Subcutaneous abdominal adipose tissue (tissue), 5 donors: Measurements from ENCODE around the gene TNPO1.
"Not testable (repeated sequence)": the region's sequence is repeated elsewhere in the genome, so short reads cannot be mapped to it uniquely, and the experiment has no call there.

ENCODE experiments used
- H3K27ac ChIP-seq: one replicate; pipeline ENCODE4 v1.7.0; 2013; ENCODE audit warnings: low read depth, mild to moderate bottlenecking, inconsistent platforms, low read length, moderate library complexity
- H3K27me3 ChIP-seq, 5 donors: one replicate each; pipeline ENCODE4 v1.7.0; 2013; ENCODE audit warnings: low read length in 5 of 5, inconsistent platforms in 1 of 5; ENCODE audit not compliant: control insufficient read depth in 5 of 5, insufficient read depth in 4 of 5
- H3K36me3 ChIP-seq, 5 donors: one replicate each; pipeline ENCODE4 v1.7.0; 2013; ENCODE audit warnings: low read length in 5 of 5; ENCODE audit not compliant: control insufficient read depth in 5 of 5, insufficient read depth in 5 of 5
- H3K4me1 ChIP-seq, 5 donors: one replicate each; pipeline ENCODE4 v1.7.0; 2013; ENCODE audit warnings: low read length in 5 of 5, mild to moderate bottlenecking in 3 of 5, moderate library complexity in 1 of 5; ENCODE audit not compliant: control insufficient read depth in 5 of 5, insufficient read depth in 5 of 5
- H3K4me3 ChIP-seq, 5 donors: one replicate each; pipeline ENCODE4 v1.7.0; 2013; ENCODE audit warnings: low read length in 5 of 5, low read depth in 1 of 5
- H3K9ac ChIP-seq, 5 donors: one replicate each; pipeline ENCODE4 v1.7.0; 2013; ENCODE audit warnings: low read length in 5 of 5, mild to moderate bottlenecking in 4 of 5, moderate library complexity in 3 of 5
- H3K9me3 ChIP-seq, 5 donors: one replicate each; pipeline ENCODE4 v1.7.0; 2013; ENCODE audit warnings: low read length in 5 of 5; ENCODE audit not compliant: control insufficient read depth in 5 of 5
- donor health status: healthy.
- donor health status: healthy.
- donor health status: healthy.
- donor health status: healthy.
- donor health status: healthy.

The TNPO1 gene

DNA sequence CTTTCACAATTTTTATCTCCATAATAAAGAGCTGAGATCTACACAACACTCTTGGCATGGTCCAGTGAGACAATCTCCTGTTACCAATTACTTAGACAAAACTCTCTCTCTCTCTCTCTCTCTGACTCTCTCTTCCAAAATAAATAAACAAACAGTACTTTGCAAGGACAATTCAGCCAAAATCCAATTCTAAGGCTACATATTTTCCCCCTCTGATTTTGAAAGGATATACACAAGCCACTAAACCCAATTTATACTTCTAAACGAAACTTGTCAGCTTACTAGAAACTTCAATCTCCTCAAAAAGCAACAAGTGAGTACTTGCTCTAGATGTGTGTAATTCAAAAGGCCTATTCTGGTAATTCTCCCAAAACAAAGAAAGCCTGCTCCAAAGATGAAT lies 26.3 kb upstream of the TNPO1 start:
- Histone ChIP-seq H3K27me3 (no peaks in the 10 kb centered on the region), H3K36me3 (no peaks in the 10 kb centered on the region), H3K9me3 (no peaks in the 10 kb centered on the region), H3K4me3 (no peak overlapping the region), H3K27ac (no peak overlapping the region), H3K4me1 (no peaks in the 10 kb centered on the region), H3K9ac (no peak overlapping the region)

DNA sequence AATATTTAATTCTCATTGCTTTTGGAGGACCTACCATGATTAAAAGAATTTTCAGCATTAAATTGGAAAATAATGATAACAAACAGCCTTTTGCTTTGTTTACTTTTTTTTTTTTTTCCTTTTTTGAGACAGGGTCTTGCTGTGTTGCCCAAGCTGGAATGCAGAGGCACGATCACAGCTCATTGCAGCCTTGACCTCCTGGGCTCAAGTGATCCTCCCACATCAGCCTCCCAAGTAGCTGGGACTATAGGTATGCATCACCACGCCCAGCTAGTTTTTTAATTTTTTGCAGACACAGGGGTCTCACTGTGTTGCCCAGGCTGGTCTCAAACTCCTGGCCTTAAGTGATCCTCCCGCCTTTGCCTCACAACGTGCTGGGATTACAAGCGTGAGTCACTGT lies 23.8 kb upstream of the TNPO1 start:
- H3K27ac ChIP-seq, H3K4me3 ChIP-seq, H3K36me3 ChIP-seq, H3K4me1 ChIP-seq, H3K27me3 ChIP-seq, H3K9ac ChIP-seq, H3K9me3 ChIP-seq: not testable (repeated sequence)

DNA sequence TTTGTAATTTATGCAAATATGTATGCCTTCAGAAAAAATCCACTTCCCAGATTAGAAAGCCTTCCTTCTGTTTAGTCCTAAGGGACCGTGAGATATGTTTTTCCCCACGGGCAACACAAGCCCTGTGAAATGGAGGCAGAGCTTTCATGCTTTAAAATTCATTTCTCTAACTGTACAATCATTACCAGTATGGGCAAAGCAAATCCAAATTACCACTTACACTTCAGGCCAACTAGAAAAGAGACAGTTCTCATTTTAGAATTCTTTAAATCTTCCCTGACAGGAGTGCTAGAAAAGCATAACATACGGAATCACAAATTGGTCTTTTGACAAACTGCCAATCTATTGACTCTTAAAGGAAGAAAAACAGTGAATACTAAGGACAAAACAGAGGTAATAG lies 20.5 kb upstream of the TNPO1 start:
- no peaks in the 10 kb centered on the region for H3K36me3 ChIP-seq
- H3K27ac ChIP-seq = no peak overlapping the region
- no peak overlapping the region for H3K4me3 ChIP-seq
- H3K27me3 ChIP-seq = no peaks in the 10 kb centered on the region
- no peaks in the 10 kb centered on the region for H3K9me3 ChIP-seq
- H3K4me1 ChIP-seq = no peaks in the 10 kb centered on the region
- H3K9ac ChIP-seq = no peak overlapping the region

DNA sequence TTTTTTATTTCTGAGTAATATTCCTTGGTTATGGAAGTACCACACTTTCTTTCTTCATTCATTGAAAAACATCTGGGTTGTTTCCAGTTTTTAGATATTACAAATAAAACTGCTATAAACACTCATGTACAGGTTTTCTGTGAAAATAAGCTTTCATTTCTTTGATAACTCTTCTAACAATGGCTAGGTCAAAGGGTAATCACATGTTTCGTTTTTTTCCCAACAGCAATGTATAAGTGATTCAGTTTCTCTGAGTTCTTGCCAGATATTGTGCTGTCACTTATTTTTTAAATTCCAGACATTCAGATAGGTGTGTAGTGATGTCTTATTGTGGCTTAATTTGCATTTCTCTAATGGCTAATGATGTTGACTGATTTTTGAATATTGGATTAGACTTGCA lies 16.7 kb upstream of the TNPO1 start:
- H3K27me3 ChIP-seq = no peaks in the 10 kb centered on the region
- no peak overlapping the region for H3K9ac ChIP-seq
- no peaks in the 10 kb centered on the region for H3K36me3 ChIP-seq
- no peak overlapping the region for H3K4me3 ChIP-seq
- H3K4me1 ChIP-seq = no peaks in the 10 kb centered on the region
- no peak overlapping the region for H3K27ac ChIP-seq
- H3K9me3 ChIP-seq = peaks cover 0 to 3% (median 0%) of the 10 kb centered on the region in 5 donors

DNA sequence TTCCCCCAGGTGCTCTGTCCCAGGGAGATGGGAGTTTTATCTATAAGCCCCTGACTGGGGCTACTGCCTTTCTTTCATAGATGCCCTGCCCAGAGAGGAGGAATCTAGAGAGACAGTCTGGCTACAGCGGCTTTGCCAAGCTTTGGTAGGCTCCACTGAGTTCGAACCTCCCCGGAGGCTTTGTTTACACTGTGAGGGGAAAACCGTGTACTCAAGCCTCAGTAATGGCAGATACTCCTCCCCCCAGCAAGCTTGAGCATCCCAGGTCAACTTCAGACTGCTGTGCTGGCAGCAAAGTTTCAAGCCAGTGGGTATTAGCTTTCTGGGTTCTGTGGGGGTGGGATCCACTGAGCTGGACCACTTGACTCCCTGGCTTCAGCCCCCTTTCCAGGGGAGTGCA lies 7.8 kb upstream of the TNPO1 start:
- not testable (repeated sequence) for H3K4me1 ChIP-seq, H3K36me3 ChIP-seq, H3K27ac ChIP-seq, H3K27me3 ChIP-seq, H3K4me3 ChIP-seq, H3K9ac ChIP-seq
- peaks cover 0 to 20% (median 6%) of the 10 kb centered on the region in 5 donors for H3K9me3 ChIP-seq

DNA sequence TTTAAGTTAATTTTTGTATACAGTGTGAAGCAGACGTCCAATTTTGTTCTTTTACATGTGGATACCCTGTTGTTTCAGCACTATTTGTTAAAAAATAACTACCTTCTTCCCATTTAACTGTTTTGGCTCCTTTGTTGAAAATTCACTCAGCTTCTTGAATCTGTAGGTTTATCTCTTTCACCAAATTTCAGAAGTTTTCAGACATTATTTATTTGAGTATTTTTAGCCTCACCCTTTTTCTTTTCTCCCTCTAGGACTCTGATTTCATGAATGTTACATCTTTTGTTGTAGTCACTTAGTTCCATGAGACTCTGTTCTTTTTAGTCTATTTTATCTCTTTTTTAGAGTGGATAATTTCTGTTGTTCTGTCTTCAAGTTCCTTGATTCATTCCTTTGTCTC lies 4.6 kb upstream of the TNPO1 start:
- Histone ChIP-seq H3K27me3 (no peaks in the 10 kb centered on the region), H3K4me3 (no peak overlapping the region), H3K9ac (no peak overlapping the region), H3K36me3 (no peaks in the 10 kb centered on the region), H3K9me3 (peaks cover 0 to 6% (median 3%) of the 10 kb centered on the region in 5 donors), H3K27ac (no peak overlapping the region), H3K4me1 (peaks cover 0 to 8% (median 6%) of the 10 kb centered on the region in 5 donors)

DNA sequence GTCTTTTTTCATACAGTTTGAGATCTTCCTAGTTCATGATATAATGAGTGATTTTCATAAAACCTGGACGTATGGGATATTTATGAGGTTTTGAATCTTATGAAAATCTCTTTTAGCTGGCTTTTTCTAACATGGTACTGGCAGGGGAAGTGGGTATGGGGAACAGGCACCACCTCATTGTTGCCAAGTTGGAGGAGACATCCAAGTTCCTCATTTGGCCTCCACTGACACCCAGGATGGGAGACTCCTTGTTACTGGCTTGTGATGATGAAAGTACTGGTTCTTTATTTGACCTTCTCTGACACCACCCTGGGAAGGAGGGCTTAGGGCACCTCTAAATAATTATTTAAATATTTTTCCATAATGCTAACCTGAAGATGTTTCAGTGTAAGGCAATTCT lies 4.0 kb upstream of the TNPO1 start:
- Histone ChIP-seq H3K9ac (no peak overlapping the region), H3K27me3 (no peaks in the 10 kb centered on the region), H3K9me3 (peaks cover 0 to 6% (median 3%) of the 10 kb centered on the region in 5 donors), H3K4me3 (no peak overlapping the region), H3K27ac (no peak overlapping the region), H3K4me1 (peaks cover 0 to 14% (median 9%) of the 10 kb centered on the region in 5 donors), H3K36me3 (no peaks in the 10 kb centered on the region)

DNA sequence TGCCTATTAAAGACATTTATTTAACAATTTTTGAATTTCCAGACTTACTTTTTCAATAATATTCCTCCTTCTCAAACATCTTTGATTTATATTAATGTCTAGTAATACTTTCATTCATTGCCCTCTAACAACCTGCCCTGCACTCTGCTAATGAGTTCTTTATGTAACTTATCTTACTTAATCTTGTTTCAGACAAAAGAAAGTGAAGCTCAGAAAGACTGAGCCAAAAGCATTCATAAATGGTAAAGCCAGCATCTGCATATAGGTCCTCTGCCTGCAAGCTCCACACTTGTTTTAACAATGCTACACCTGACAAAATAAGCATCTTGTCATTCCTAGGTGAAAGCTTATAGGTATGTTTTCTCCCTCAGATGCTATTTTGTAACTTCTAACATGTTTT lies 2.4 kb upstream of the TNPO1 start:
- Histone ChIP-seq H3K27me3 (no peaks in the 10 kb centered on the region), H3K27ac (no peak overlapping the region), H3K4me3 (no peak overlapping the region), H3K36me3 (no peaks in the 10 kb centered on the region), H3K4me1 (peaks cover 0 to 30% (median 20%) of the 10 kb centered on the region in 5 donors), H3K9ac (no peak overlapping the region), H3K9me3 (peaks cover 0 to 2% (median 2%) of the 10 kb centered on the region in 5 donors)

DNA sequence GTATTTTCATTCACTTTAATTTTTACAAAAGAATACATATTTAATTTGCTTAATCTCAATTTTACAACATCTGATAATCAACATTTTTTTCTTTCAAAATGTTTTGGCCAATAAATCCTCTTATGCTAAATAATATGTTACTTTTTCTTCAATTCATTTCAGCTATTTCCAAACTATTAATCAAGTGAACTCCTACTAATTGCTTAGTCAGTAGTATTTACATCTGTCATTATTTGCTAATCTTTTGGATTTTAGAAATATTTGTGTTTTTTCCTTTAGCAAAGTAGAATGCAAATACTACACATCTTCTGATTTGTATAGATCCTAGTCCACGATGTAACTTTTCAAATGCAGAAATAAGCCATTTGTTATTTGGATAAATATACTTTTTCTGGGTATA lies 1.6 kb upstream of the TNPO1 start:
- Histone ChIP-seq H3K9me3 (no peaks in the 10 kb centered on the region), H3K4me1 (peaks cover 0 to 33% (median 20%) of the 10 kb centered on the region in 5 donors), H3K36me3 (no peaks in the 10 kb centered on the region), H3K27me3 (no peaks in the 10 kb centered on the region), H3K27ac (peak overlapping the region; percentile 95), H3K9ac (no peak overlapping the region), H3K4me3 (no peak overlapping the region)

DNA sequence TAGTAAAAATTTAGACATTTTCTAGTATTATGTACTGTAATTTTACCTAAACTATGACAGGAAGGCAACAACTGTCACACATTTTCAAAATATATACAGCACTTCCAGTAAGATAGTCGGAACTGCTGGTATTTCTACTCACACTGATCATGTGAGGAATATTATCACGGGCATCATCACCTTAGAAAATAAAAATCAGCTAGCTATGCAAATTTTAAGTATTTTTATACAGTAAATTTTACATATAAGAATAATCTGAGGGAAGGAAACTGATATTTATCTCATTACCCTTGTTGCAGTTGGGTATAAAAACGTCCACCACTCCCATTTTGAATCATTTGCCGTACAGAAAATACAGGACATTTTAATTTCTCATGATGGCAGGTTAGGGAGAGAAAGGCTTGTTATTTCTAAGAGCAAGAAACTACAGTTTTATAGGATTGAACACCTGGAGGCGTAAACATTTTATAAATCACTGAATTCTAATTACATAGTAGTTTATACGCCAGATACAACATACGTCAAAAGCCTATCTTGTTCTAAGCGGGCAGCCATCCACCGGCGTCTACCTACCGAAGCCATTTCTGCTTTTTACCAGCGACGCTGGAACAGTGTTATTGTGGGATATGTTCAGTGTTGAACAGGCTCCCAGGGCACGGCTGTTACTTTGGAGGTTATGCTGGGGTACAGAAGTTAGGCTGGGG lies 729 bp upstream of the TNPO1 start:
- H3K27me3 ChIP-seq = no peaks in the 10 kb centered on the region
- peak overlapping the region; percentile 64 to 97 (median 96) for H3K9ac ChIP-seq
- H3K36me3 ChIP-seq = no peaks in the 10 kb centered on the region
- peaks cover 0 to 33% (median 20%) of the 10 kb centered on the region in 5 donors for H3K4me1 ChIP-seq
- H3K27ac ChIP-seq = peak overlapping the region; percentile 95
- no peaks in the 10 kb centered on the region for H3K9me3 ChIP-seq
- H3K4me3 ChIP-seq = peak overlapping the region; percentile 71 to 95 (median 92)
